GM12878 (cell line): Measurements from ENCODE around the gene TAF10. TPM values are rescaled to one million over a fixed set of nuclear protein-coding genes. Genes with fewer than 3 reads are reported as not detected.

Experiments
- ATAC-seq: fragments of 200-7000 bp; cut with Tn5 transposase; 3 replicates; pipeline ENCODE4 v1.9.1; 2020; ENCODE audit warnings: mild to moderate bottlenecking, moderate library complexity
- BruUV-seq: library from RNA; stranded (reverse); fragments of 400-500 nt; replicated peaks from 2 replicates; lab custom pipeline; 2021; lab: Mats Ljungman, UMichigan
- CTCF ChIA-PET: fragments of 300-600 bp; sonication (Branson Sonifier 250); formaldehyde crosslinking; extraction: SDS; loops from one replicate; lab custom pipeline; 2021; ENCODE audit warnings: inconsistent platforms; lab: Yijun Ruan, JAX
- POLR2A ChIA-PET: fragments of 350-600 bp; formaldehyde crosslinking; extraction: SDS; loops from one replicate; lab custom pipeline; 2021; ENCODE audit warnings: inconsistent platforms; lab: Charles Lee
- RAD21 ChIA-PET: fragments of 300-600 bp; sonication (Branson Sonifier 250); formaldehyde crosslinking; loops from one replicate; lab custom pipeline; 2023; ENCODE audit warnings: antibody characterized with exemption; ENCODE audit not compliant: unreplicated experiment; lab: Charles Lee
- SMC1A ChIA-PET: fragments of 300-600 bp; sonication (Branson Sonifier 250); formaldehyde crosslinking; loops from one replicate; lab custom pipeline; 2023; ENCODE audit not compliant: unreplicated experiment, uncharacterized antibody; lab: Charles Lee
- DNase-seq: peaks from one replicate; pipeline ENCODE4 v3.0.0-alpha.2; 2011; ENCODE audit warnings: low read depth, low spot score
- FAIRE-seq: peaks from 3 replicates; lab custom pipeline; 2011; peaks lifted over from hg19 to GRCh38; lab: Jason Lieb, UNC
- H2AFZ ChIP-seq: 2 replicates; pipeline ENCODE4 v1.6.0; 2011; ENCODE audit warnings: low read depth, low read length, control low read depth; ENCODE audit not compliant: control insufficient read depth
- H3K27ac ChIP-seq: 2 replicates; pipeline ENCODE4 v1.5.1; 2011; ENCODE audit warnings: control low read depth; ENCODE audit not compliant: control insufficient read depth, insufficient read depth
- H3K27me3 ChIP-seq, 2 experiments: replicated peaks in 1 of 2; 2 replicates each; pipeline versions ENCODE4 v1.6.0 to v1.6.1; 2011; ENCODE audit warnings: low read length in 1 of 2; ENCODE audit not compliant: control insufficient read depth in 2 of 2, insufficient read depth in 2 of 2
- H3K36me3 ChIP-seq, 2 experiments: 2 replicates each; pipeline ENCODE4 v1.5.1; 2011; ENCODE audit warnings: low read length in 1 of 2; ENCODE audit not compliant: control insufficient read depth in 2 of 2, insufficient read depth in 2 of 2
- H3K4me1 ChIP-seq: 2 replicates; pipeline ENCODE4 v1.6.1; 2011; ENCODE audit warnings: mild to moderate bottlenecking, low read length, moderate library complexity, mixed read lengths; ENCODE audit not compliant: control insufficient read depth, insufficient read depth
- H3K4me2 ChIP-seq: 2 replicates; pipeline ENCODE4 v1.6.0; 2011; ENCODE audit warnings: control low read depth; ENCODE audit not compliant: control insufficient read depth, insufficient read depth
- H3K4me3 ChIP-seq: fragments of 200-600 bp; sonication (generic); 2 replicates; pipeline ENCODE4 v1.5.1; 2016
- H3K79me2 ChIP-seq: 2 replicates; pipeline ENCODE4 v1.6.0; 2011; ENCODE audit warnings: low read length; ENCODE audit not compliant: control insufficient read depth, insufficient read depth
- H3K9ac ChIP-seq: 2 replicates; pipeline ENCODE4 v1.8.0; 2011; ENCODE audit warnings: low read length, control low read depth, mixed read lengths; ENCODE audit not compliant: control insufficient read depth, insufficient read depth
- H3K9me3 ChIP-seq: replicated peaks from 3 replicates; pipeline ENCODE4 v1.5.1; 2011; ENCODE audit warnings: mild to moderate bottlenecking, low read length; ENCODE audit not compliant: control insufficient read depth, insufficient read depth
- H4K20me1 ChIP-seq: 2 replicates; pipeline ENCODE4 v1.6.0; 2011; ENCODE audit not compliant: control insufficient read depth, insufficient read depth
- BACH1 ChIP-seq: fragments of 450-650 bp; IDR thresholded peaks from 2 replicates; pipeline ENCODE4 v1.6.1; 2017; ENCODE audit warnings: mild to moderate bottlenecking, borderline replicate concordance
- JUNB ChIP-seq: IDR thresholded peaks from 2 replicates; pipeline ENCODE4 v1.6.1; 2016; ENCODE audit warnings: antibody characterized with exemption, mild to moderate bottlenecking
- MYB ChIP-seq: fragments of 150-350 bp; IDR thresholded peaks from 2 replicates; pipeline ENCODE4 v1.6.1; 2014; ENCODE audit warnings: mild to moderate bottlenecking, low read depth, low read length, borderline replicate concordance
- WGBS: methylation state at CpG from one replicate; pipeline ENCODE4 v1.1.6; 2016; ENCODE audit warnings: low lambda C conversion rate; ENCODE audit not compliant: insufficient replicate concordance, insufficient coverage; ENCODE audit errors: missing lambda C conversion rate; 5-methylcytosine and 5-hydroxymethylcytosine counted together
- in situ Hi-C: fragments of 300-500 bp; cut with MboI; formaldehyde crosslinking; loops from 9 replicates; pipeline ENCODE4 v1.14.3; 2018; ENCODE audit warnings: mixed read lengths
- intact Hi-C: fragments of 100-400 bp; cut with micrococcal nuclease; formaldehyde crosslinking; loops from one replicate; pipeline ENCODE4 v1.14.2; 2022; ENCODE audit not compliant: unreplicated experiment
- polyA plus RNA-seq, 11 experiments: library from polyadenylated mRNA; depleted of rRNA in 4 of 11; unstranded in 6 of 11; stranded (reverse) in 5 of 11; fragments of >200 nt; fragmentation: Nextera tagmentation in 4 of 11; fragmentation: Illumina TruSeq in 1 of 11; extraction: Ambion mirVana in 4 of 11; extraction: Trizol in 1 of 11; gene quantifications; 1 replicate in 1 of 11; 2 replicates in 10 of 11; pipeline versions ENCODE4 v1.2.1 to v1.2.3, GENCODE V29; 2011 to 2016; ENCODE audit warnings: inconsistent platforms in 2 of 11, missing spikeins in 2 of 11, low read depth in 1 of 11
- total RNA-seq, 4 experiments: library from RNA; depleted of rRNA in 3 of 4; stranded (reverse); fragments of >200 nt in 3 of 4; fragmentation: Illumina TruSeq in 1 of 4; extraction: Trizol in 1 of 4; gene quantifications; 2 replicates each; pipeline versions ENCODE4 v1.2.1 to v1.2.3, GENCODE V29; 2013 to 2021
- TF ChIP-seq, protein P1 (sequence below): fragments of 450-650 bp; IDR thresholded peaks from 2 replicates; pipeline ENCODE4 v1.6.1; 2017; ENCODE audit warnings: borderline replicate concordance
- TF ChIP-seq, protein P2 (sequence below): fragments of 450-650 bp; IDR thresholded peaks from 2 replicates; pipeline ENCODE4 v1.6.1; 2017; ENCODE audit warnings: low read depth, mild to moderate bottlenecking, moderate library complexity

The TAF10 gene
- total and polyA plus RNA-seq, 10 of the 15 experiments (the other 5 are each of a cell fraction or from before 2014, with no cell fraction given), result 26.7 to 251 (median 149) TPM

DNA sequence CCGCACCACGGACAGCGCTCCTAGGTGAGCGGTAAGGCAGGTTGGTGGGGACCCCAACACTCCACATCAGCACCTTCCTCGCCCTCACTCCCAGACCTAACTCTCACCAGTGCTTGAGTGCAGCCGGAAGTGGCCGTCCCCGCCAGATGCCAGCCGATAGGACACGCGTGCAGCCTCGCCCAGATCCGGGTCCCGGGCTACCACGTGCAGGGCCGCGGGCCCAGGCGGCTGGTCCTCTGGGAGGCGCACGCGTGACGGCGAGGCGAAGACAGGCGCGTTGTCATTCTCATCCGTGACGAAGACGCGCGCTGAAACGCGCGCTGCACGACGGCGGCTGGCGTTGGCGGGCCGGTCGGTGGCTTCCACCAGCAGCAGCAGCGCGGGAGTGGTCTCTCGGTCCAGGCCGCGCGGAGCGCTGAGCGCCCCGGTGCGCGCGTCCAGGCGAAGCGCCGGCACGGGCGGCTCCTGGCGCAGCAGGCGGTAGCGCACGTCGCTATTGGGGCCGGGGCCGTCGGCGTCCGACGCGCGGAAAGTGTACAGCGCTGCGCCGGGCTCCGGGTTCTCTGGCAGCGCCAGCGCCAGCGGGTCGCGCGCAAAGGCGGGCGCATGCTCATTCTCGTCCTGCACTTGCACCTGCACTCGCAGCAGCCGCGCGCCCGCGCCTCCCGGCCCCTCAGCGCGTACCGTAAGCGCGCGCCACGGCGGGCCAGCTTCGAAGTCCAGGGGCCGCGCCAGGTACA, 18.0 kb upstream of the TAF10 start:
- Histone ChIP-seq H3K4me3 (no peak overlapping the region), H3K36me3 (no peaks in the 10 kb centered on the region), H3K9me3 (no peaks in the 10 kb centered on the region), H3K9ac (no peak overlapping the region), H3K27ac (no peak overlapping the region), H3K4me1 (peaks cover 9% of the 10 kb centered on the region), H2AFZ (no peak overlapping the region), H3K4me2 (no peak overlapping the region), H3K79me2 (no peaks in the 10 kb centered on the region), H4K20me1 (no peaks in the 10 kb centered on the region), H3K27me3 (no peaks in the 10 kb centered on the region)
- POLR2A ChIA-PET, result no interaction called here
- in situ Hi-C loops (no loop called here), intact Hi-C loops (no loop called here)
- SMC1A ChIA-PET, result interaction anchor here (0.7 kb wide), 1 partner anchor 11 kb away, joined by 3 read pairs; the partner anchor contains the start of gene TPP1
- FAIRE-seq (no peak), DNase-seq (no peak), ATAC-seq (no peak)
- CTCF ChIA-PET, result interaction anchor here (1.1 to 2.3 kb wide), 3 partner anchors 11 to 13 kb away, joined by 3 to 6 read pairs (median 4); partner anchors contain the start of gene TPP1
- WGBS, result 95% methylated on average over 56 of the region's 102 CpGs
- RAD21 ChIA-PET, result no interaction called here
- TF ChIP-seq MYB (no peak), BACH1 (no peak), JUNB (no peak)
- TF ChIP-seq, protein P1, sequence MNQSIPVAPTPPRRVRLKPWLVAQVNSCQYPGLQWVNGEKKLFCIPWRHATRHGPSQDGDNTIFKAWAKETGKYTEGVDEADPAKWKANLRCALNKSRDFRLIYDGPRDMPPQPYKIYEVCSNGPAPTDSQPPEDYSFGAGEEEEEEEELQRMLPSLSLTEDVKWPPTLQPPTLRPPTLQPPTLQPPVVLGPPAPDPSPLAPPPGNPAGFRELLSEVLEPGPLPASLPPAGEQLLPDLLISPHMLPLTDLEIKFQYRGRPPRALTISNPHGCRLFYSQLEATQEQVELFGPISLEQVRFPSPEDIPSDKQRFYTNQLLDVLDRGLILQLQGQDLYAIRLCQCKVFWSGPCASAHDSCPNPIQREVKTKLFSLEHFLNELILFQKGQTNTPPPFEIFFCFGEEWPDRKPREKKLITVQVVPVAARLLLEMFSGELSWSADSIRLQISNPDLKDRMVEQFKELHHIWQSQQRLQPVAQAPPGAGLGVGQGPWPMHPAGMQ, result no peak
- TF ChIP-seq, protein P2, sequence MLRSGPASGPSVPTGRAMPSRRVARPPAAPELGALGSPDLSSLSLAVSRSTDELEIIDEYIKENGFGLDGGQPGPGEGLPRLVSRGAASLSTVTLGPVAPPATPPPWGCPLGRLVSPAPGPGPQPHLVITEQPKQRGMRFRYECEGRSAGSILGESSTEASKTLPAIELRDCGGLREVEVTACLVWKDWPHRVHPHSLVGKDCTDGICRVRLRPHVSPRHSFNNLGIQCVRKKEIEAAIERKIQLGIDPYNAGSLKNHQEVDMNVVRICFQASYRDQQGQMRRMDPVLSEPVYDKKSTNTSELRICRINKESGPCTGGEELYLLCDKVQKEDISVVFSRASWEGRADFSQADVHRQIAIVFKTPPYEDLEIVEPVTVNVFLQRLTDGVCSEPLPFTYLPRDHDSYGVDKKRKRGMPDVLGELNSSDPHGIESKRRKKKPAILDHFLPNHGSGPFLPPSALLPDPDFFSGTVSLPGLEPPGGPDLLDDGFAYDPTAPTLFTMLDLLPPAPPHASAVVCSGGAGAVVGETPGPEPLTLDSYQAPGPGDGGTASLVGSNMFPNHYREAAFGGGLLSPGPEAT, result no peak
- BruUV-seq, result no TSS peak
